Measurements from ENCODE around the gene SLC25A12.

GRCh38 chr2:171814883-171815282, 79.2 kb downstream of the SLC25A12 start:
- TF ChIP-seq POLR2A (IDR thresholded peaks at IDR 0.05) (no peak), CTCF (IDR thresholded peaks at IDR 0.05 in 8 of 11, conservative IDR thresholded peaks at IDR 0.05 in 3 of 11) (no peak), POLR2AphosphoS5 (IDR thresholded peaks at IDR 0.05) (no peak)

All from spleen (tissue), 7 donors.